Activated CD8-positive, alpha-beta memory T cell treated with anti-CD3 and anti-CD28 coated beads, Interleukin-2, amount 50 U/mL, for 4 hours (primary cell): ENCODE data around the gene DHX34.
"Not testable (repeated sequence)": the region's sequence is repeated elsewhere in the genome, so short reads cannot be mapped to it uniquely, and the experiment has no call there.

Experiments
- DNase-seq: peaks from one replicate; pipeline ENCODE4 v3.0.0-alpha.2; 2020

The DHX34 gene

DNA sequence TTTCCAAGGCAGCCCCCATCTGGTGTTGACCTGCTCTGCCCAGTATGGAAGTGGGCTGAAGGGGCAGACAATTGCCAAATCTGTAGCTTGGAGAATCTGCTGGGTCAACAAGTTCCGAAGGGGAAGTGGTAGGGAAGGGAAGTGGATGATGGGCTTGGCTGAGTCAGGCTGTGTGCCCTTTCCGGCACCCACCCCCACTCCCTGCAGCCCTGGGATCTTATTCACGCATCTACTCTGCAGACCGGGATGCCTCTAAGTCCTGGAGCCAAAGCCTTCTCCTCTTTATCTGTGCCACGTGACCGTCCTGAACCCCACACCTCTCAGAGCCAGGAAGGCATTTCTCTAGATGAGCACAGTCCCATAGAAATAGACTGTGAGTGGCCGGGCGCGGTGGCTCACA lies 24.6 kb upstream of the DHX34 start:
- DNase-seq = no peak

DNA sequence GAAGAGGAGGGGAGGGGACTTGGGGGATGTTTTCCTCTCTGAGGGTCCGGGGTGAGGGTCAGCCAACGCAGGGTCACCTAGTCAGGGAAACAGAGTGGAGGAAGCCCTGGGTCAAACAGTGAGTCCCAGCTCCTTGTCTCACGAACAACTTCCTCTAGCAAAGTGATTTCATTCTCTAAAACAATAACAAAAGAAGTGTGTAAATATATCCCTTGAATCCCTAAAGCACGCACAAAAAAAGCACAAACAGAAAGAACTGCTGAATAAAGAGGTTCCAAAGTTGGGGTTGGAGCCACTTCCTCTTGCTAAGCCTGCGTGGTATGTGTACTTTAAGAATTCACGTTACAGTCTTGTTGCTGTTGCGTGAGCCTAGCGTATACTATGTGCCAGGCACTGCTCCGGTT lies 18.6 kb upstream of the DHX34 start:
- no peak for DNase-seq

- DNase-seq = no peak
Measured at GRCh38 chr19:47331490-47331889, 17.6 kb upstream of the DHX34 start.

- DNase-seq = no peak
Measured at GRCh38 chr19:47331931-47332547, 17.1 kb upstream of the DHX34 start, which contains the start of gene C5AR2. Gene C5AR2, plus strand, starts transcription at chr19:47332175. Its CDS starts 8,625 bp downstream, at chr19:47340800.

DNA sequence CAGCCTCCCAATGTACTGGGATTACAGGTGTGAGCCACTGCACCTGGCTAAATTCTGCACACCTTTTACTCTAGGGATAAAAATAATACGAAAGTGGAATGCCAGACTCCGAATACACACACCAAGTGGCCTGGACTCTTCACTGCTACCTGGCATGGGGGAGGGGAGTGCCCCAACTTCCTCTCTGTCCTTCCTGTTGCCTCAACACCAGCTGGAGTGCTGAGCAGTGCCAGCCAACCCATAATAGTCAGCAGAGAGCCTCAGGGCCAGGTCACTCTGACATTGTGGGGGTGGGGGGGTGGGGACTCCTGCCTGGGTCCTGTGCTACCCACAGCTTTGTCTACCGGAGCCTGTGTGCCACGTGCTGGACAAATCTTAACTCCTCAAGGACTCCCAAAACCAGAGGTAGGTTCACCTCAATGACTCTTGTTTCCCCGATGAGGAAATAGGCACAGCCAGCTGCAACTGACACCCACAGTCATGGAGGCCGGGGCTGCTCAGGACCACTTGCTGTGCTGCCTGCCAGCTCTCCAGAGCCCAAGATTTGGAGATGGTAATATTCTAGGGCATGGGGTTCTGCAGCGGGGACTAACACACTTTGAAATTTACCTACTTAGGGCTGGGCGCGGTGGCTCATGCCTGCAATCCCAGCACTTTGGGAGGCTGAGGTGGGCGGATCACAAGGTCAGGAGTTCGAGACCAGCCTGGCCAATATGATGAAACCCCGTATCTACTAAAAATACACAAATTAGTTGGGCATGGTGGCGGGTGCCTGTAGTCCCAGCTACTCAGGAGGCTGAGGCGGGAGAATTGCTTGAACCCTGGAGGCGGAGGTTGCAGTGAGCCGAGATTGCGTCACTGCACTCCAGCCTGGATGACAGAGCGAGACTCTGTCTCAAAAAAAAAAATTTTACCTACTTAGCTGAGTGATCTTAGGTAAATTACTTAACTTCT lies 12.1 kb upstream of the DHX34 start:
- DNase-seq = not testable (repeated sequence)

DNA sequence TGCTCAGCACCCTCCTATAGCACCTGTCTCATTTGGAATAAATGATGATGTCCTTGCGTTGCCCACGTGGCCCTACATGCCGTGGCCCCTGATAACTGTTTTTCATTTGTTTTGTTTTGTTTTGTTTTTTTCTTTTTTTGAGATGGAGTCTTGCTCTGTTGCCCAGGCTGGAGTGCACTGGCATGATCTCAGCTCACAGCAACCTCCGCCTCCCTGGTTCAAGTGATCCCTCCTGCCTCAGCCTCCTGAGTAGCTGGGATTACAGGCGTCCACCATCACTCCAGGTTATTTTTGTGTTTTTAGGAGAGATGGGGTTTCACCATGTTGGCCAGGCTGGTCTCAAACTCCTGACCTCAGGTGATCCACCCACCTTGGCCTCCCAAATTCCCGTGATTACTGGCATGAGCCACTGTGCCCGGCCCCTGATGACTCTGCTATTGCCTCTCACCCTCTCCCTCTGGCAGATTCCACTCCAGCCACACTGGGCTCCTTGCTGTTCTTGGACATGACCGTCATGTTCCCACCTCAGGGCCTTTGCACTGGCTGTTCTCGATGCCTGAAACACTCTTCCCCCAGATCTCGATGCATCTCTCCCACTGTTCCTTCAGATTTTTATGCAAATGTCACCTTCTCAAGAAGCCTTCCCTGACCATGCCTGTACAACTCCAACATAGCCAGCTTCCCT lies 9.8 kb upstream of the DHX34 start:
- DNase-seq = no peak

- no peak for DNase-seq
Measured at GRCh38 chr19:47340477-47341208, 8.5 kb upstream of the DHX34 start.

DNA sequence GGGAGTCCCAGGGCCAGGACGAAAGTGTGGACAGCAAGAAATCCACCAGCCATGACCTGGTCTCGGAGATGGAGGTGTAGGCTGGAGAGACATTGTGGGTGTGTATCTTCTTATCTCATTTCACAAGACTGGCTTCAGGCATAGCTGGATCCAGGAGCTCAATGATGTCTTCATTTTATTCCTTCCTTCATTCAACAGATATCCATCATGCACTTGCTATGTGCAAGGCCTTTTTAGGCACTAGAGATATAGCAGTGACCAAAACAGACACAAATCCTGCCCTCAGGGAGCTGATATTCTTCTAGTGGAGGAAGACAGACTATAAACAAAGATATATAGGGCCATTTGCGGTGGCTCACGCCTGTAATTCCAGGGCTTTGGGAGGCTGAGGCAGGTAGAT lies 7.4 kb upstream of the DHX34 start:
- DNase-seq = no peak

DNA sequence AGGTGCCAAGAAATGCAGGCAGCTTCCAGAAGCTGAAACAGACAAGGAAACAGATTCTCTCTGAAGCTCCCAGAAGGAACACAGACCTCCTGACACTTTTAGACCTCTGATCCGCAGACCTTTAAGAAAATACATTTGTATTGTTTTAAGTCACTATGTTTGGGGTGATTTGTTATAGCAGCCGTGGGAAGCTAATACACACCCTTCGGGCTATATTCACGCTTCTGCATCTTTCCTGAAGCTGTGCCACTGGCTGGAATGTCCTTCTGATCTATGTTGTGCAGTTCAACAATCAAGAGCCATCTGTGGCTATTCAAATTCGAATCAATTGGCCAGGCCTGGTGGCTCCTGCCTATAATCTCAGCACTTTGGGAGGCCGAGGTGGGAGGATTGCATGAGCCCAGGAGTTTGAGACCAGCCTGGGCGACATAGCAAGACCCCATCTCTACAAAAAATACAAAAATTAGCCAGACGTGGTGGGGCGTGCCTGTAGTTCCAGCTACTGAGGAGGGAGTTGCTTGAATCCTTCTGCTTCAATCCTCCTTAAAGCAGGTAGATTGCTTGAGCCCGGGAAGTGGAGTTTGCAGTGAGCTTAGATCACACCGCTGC lies 5.8 kb upstream of the DHX34 start:
- no peak for DNase-seq

GRCh38 chr19:47344425-47344824 lies 4.7 kb upstream of the DHX34 start:
- no peak for DNase-seq

DNA sequence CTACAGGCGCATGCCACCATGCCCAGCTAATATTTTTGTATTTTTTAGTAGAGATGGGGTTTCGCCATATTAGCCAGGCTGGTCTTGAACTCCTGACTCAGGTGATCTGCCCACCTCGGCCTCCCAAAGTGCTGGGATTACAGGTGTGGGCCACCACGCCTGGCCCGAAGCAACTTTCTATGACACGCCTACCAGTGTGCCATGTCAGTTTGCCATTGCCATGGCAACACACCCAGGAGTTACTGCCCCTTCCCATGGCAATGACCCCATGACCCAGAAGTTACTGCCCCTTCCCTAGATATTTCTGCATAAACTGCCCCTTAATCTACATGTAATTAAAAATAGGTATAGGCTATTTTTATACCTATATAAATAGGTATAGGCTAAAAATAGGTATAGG lies 3.1 kb upstream of the DHX34 start:
- not testable (repeated sequence) for DNase-seq

DNA sequence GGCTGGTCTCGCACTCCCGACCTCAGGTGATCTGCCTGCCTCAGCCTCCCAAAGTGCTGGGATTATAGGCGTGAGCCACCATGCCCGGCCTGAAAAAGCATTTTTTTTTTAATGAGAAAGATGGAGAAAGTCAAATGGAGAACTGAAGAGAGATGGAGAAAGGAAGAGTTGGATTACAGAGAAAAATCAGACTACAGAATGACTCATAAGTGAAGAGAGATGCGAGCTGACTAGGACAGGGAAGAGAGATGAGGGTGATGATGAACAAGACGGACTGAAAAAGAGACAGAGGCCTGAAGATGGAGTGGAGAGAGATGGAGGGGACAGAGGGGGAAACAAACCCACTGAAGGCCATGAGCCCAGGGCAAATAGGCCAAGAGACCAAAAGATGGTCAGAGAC lies 1.5 kb downstream of the DHX34 start:
- no peak for DNase-seq

- DNase-seq = no peak
Measured at GRCh38 chr19:47351548-47351947, 2.4 kb downstream of the DHX34 start.

DNA sequence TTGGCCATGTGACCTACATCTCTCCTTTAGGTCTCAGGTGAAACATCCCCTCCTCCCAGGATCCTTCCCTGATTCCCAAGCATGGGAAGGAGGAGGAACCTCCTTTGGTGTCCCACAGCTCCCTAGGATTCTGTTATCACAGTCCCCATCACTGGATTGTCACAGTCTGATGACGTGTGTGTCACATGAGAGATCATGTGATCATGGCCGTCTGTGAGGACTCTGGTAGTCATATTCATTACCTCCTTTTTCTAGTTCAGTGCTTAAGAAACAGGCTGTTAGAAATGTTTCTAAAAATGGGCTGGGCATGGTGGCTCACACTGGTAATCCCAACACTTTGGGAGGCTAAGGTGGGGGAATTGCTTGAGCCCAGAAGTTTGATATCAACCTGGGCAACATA lies 3.0 kb downstream of the DHX34 start:
- DNase-seq = no peak

DNA sequence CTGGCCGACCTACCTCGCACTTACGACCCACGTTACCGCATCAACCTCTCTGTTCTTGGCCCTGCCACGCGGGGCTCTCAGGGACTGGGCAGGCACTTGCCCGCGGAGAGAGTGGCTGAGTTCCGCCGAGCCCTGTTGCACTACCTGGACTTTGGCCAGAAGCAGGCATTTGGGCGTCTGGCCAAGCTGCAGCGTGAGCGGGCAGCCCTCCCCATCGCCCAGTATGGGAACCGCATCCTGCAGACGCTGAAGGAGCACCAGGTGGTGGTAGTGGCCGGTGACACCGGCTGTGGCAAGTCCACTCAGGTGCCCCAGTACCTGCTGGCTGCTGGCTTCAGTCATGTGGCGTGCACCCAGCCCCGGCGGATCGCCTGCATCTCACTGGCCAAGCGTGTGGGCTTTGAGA lies 4.2 kb downstream of the DHX34 start:
- no peak for DNase-seq

DNA sequence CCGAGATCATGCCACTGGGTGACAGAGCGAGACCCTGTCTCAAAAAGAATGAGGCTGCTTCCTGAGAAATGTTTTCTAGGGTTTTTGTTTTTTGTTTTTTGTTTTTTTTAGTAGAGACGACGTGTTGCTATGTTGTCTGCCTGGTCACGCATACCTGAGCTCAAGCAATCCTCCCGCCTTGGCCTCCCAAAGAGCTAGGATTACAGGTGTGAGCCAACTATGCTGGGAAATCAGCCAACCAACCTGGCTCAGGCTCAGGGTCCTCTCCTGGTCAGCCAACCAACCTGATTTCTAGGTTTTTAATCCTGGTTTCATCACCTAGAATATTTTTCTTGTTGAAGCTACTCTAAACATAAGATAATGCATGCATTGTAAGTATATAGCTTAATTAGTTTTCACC lies 7.8 kb downstream of the DHX34 start:
- no peak for DNase-seq

- no peak for DNase-seq
Measured at GRCh38 chr19:47357788-47358680, 8.9 kb downstream of the DHX34 start.

DNA sequence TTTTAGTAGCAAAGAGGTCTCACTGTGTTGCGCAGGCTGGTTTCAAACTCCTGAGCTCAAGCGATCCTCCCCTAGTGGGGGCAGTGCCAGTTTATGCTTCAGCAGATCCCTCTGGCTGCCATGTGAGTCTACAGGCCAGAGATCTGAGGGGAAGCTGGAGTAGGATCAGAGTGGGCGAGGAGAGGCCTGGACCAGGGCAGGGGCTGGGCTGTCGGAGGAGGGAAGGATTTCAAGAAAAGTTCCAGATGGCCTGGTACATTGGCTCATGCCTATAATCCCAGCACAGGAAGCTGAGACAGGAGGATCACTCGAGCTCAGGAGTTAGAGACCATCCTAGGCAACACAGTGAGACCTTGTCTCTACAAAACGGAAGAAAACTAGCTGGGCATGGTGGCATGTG lies 9.8 kb downstream of the DHX34 start:
- no peak for DNase-seq

- DNase-seq = no peak
Measured at GRCh38 chr19:47362321-47362720, 13.2 kb downstream of the DHX34 start.

- DNase-seq = no peak
Measured at GRCh38 chr19:47363758-47364531, 14.8 kb downstream of the DHX34 start.

DNA sequence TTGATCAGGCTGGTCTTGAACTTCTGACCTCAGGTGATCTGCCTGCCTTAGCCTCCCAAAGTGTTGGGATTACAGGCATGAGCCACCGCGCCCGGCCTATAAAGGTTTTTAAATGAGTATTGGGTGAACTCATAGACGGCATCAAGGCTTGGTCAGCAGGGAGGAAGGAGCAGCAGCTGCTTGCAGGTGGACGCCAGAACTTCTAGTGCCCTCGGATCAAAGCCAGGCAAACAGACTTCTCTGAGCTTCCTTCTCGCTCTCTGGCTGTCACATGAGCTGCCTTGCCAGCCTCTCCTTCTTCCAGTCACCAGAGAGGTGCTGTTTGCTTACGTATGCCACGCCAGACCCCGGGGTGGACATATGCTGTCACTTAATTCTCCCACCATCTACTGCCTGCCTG lies 16.3 kb downstream of the DHX34 start:
- not testable (repeated sequence) for DNase-seq
